Stimulated activated CD8-positive, alpha-beta memory T cell treated with anti-CD3 and anti-CD28 coated beads, Interleukin-12 subunit alpha, Interleukin-12 subunit beta, amount 100 ng/mL, for 24 hours (primary cell): ENCODE data around the gene NIT2.
"Not testable (repeated sequence)": the region's sequence is repeated elsewhere in the genome, so short reads cannot be mapped to it uniquely, and the experiment has no call there.

ENCODE experiments used
- DNase-seq: peaks from one replicate; pipeline ENCODE4 v3.0.0-alpha.2; 2020; ENCODE audit errors: extremely low read depth

Gene NIT2

GRCh38 chr3:100334488-100335351 lies at the start of gene NIT2:
NIT2 (plus strand) TSS chr3:100334757; CDS start chr3:100334792, 35 bp downstream.
- DNase-seq, result peak; percentile 49

- DNase-seq, result no peak
These were observed 46.2 kb upstream of the NIT2 start for GRCh38 chr3:100288288-100288894.

GRCh38 chr3:100289339-100289738 lies 45.2 kb upstream of the NIT2 start:
- DNase-seq, result no peak

- no peak for DNase-seq
These were observed 39.5 kb upstream of the NIT2 start for GRCh38 chr3:100295089-100295488.

GRCh38 chr3:100297784-100298183 lies 36.8 kb upstream of the NIT2 start:
- no peak for DNase-seq

GRCh38 chr3:100299016-100299415 lies 35.5 kb upstream of the NIT2 start:
- no peak for DNase-seq

- no peak for DNase-seq
These were observed 27.9 kb upstream of the NIT2 start for GRCh38 chr3:100306695-100307094.

GRCh38 chr3:100310355-100310965 lies 24.1 kb upstream of the NIT2 start:
- DNase-seq, result no peak

- DNase-seq, result no peak
These were observed 23.5 kb upstream of the NIT2 start for GRCh38 chr3:100311011-100311410.

GRCh38 chr3:100316641-100317069 lies 17.9 kb upstream of the NIT2 start:
- DNase-seq, result no peak

GRCh38 chr3:100317912-100318311 lies 16.6 kb upstream of the NIT2 start:
- DNase-seq, result no peak

GRCh38 chr3:100319951-100320350 lies 14.6 kb upstream of the NIT2 start:
- no peak for DNase-seq

GRCh38 chr3:100324044-100324443 lies 10.5 kb upstream of the NIT2 start:
- DNase-seq, result no peak

- DNase-seq, result no peak
These were observed 8.7 kb upstream of the NIT2 start for GRCh38 chr3:100325827-100326226.

- DNase-seq, result not testable (repeated sequence)
These were observed 7.2 kb upstream of the NIT2 start for GRCh38 chr3:100327377-100327776.

GRCh38 chr3:100329800-100330489 lies 4.6 kb upstream of the NIT2 start:
- DNase-seq, result no peak

- DNase-seq, result no peak
These were observed 3.9 kb upstream of the NIT2 start for GRCh38 chr3:100330651-100331050.

- DNase-seq, result no peak
These were observed 2.9 kb upstream of the NIT2 start for GRCh38 chr3:100331660-100332059.

GRCh38 chr3:100333051-100333450 lies 1.5 kb upstream of the NIT2 start:
- DNase-seq, result no peak

GRCh38 chr3:100333970-100334487 lies 528 bp upstream of the NIT2 start:
- no peak for DNase-seq

GRCh38 chr3:100335434-100335833 lies 877 bp downstream of the NIT2 start:
- DNase-seq, result no peak

GRCh38 chr3:100336229-100336628 lies 1.7 kb downstream of the NIT2 start:
- not testable (repeated sequence) for DNase-seq
